HG03175 (cell line): Measurements from ENCODE around the gene DBH.

ENCODE experiments used
- ATAC-seq: cut with Tn5 transposase; IDR thresholded peaks from one replicate; pipeline ENCODE4 v1.9.1; 2021; ENCODE audit warnings: mild to moderate bottlenecking, moderate library complexity; ENCODE audit not compliant: unreplicated experiment

Gene DBH

DNA sequence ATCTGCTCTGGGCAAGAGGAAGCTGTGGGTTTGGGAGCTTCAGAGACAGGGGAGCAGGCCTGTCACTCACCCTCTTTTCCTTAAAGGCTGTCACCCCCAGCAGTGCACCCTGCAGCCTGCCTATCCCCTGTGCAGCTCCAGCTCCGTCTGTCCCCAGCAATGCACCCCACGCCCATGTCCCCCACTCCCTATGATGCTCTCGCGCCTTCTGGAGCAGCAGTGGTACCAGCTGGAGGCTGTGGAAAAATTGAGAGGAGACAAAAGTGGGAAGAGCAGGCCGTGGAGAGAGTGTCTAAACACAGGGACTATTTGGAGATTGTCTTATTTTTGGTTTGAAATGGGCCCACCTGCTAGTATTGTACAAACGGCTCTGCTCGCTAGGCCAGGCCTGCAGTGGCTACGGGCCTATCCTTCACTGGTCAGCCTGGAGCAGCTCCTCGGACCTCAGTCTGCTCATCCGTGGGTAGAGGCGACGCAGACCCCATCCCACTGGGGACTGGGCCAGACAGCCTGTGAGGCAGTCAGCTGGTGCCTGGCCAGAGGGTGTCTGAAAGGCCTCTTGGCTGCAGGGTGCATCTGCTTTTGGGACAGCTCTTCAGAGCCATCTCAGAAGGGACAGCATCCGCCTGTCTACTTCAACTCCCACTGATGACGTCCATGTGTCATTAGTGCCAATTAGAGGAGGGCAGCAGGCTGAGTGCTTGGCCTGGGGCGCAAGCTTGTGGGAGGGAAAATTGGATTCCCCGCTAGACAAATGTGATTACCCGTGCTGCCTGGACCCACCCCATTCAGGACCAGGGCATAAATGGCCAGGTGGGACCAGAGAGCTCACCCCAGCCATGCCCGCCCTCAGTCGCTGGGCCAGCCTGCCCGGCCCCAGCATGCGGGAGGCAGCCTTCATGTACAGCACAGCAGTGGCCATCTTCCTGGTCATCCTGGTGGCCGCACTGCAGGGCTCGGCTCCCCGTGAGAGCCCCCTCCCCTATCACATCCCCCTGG is at the start of gene DBH:
DBH (plus strand) TSS at position 831 of the 999 bp plus-strand sequence; CDS start at position 840, 9 bp downstream.
- ATAC-seq: no peak

GRCh38 chr9:133587051-133587450 is 49.1 kb upstream of the DBH start:
- ATAC-seq: no peak

DNA sequence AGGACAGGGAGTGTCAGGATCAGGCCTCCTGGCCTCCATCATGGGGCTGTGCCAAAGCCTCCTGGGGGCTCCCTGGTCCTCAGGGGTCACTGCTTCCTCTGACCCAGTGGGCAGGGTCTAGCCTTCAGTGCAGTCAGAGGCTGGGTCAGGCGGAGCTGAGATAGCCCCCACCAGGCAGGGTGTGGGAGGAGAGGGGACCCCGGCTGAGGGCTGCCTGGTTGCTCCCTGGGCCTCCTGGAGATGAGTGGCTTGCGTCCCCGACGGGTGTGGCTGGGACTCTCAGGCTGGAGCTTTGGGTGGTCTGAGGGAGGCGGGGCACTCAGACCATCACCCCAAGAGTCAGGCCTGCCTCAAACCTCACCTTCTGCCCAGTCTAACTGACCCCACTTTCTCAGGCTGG is 48.7 kb upstream of the DBH start:
- no peak for ATAC-seq

- no peak for ATAC-seq
These were observed 46.5 kb upstream of the DBH start for GRCh38 chr9:133589454-133590227.

GRCh38 chr9:133590231-133590855 is 45.8 kb upstream of the DBH start:
- no peak for ATAC-seq

DNA sequence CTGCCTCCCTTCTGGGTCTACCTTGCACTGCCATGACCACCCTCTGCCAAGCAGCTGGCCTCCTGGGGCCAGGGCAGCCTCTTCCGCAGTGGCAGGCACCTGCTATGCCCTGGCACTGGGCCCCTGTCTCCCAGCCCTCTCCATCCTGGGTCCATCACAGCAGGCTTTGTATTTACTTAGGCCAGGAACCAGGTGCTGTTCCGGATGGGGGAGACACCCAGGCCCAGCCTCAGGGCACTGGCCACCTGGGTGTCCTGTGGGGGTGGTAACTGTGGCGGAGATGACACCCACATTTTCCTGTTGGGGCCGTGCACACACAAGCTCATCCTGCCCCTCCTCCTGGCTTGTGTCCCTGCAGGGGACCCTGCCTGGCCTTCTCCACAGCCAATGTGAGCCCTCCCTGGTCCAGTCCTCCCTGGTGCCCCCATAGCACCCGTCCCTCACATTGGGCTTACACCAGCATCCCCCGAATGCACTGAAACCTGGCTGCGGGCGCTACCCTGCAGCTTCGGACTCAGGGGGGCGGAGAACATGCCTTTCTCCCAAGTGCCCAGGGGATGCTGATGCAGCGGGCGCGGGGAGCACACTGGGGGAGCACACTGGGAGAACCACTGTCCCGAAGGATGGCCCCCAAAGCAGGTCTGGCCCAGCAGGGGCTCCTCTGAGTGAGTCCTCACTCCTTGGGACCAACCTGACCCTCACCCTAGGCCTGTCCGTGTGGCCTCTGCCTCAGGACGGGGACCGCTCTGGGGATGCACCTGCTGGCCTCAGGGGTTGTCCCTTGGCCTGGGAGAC is 44.9 kb upstream of the DBH start:
- ATAC-seq: no peak

DNA sequence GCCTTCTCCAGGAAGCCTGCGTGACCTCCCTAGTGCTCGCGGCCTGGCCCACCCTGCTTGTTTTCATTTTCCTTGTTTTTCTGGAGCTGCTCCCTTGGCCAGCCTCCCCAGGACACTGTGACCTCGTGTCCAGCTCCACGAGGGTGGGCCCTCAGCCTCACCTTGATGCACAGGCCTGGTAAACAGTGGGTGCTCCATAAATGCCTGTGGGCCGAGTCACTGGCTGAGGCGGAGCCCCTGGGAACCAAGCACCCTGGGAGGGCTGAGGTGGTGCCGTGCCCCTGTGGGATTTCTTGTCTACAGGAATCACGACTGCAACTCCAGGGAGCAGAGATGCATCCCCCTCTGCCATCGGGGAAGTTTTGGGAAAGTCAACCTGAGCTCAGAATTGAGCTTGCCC is 44.2 kb upstream of the DBH start:
- no peak for ATAC-seq

DNA sequence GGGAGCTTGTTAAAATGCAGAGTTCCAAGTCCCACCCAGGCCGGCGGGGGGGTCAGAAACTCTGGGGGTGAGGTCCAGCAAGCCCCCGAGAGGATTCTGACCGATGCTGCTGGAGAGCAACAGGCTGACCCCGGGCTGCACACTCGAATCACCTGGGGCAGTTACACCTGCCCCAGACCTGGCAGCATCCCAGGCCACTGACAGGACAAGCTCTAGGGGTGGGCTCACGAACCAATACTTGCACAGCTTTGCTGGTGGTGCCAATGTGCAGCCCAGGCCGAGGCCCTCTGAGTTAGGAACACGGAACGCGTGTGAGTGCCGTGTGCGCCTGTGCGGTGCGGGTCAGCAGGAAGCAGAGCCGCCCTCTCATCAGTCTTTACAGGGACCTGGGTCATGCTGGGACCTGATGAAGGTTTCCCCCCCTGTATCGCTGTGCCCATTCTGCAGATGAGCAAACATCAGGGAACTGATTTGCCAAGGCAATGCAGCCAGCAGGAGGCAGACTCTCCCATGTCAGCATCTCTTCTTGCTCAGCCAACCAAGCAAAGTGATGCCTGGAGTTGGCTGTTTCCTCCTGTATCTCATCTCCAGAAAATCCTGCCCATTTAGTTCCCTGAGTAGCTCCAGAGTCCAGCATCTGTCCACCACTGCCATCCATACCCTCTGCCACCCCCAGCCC is 43.3 kb upstream of the DBH start:
- ATAC-seq: no peak

- ATAC-seq: no peak
These were observed 42.4 kb upstream of the DBH start for GRCh38 chr9:133593587-133594253.

- no peak for ATAC-seq
These were observed 41.9 kb upstream of the DBH start for GRCh38 chr9:133594310-133594709.

- ATAC-seq: no peak
These were observed 40.3 kb upstream of the DBH start for GRCh38 chr9:133595910-133596309.

DNA sequence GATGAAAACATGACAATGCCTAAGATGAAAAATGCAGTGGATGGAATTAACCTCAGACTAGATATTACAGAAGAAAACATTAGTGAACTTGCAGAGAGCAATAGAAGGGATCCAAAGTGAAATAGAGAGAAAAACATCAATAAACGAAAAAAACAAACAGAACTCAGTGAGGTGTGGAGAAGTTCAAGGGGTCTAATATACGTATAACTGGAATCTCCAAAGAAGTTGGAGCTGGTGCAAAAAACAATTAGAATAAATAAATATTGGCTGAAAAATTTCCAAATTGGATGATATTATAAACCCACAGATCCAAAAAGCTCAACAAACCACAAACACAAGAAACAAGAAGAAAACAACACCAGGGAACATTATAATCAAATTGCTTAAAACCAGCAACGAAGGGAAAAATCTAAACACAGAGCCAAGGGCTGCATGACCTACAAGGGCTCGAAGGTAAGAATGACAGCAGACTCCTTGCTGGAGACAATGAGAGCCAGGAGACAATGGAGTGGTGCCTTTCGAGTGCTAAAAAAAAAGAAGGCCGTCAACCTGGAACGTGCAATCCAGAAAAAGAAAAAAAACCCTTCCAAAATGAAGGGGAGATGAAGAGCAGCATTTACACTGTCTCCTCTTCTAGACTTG is 38.7 kb upstream of the DBH start:
- no peak for ATAC-seq

DNA sequence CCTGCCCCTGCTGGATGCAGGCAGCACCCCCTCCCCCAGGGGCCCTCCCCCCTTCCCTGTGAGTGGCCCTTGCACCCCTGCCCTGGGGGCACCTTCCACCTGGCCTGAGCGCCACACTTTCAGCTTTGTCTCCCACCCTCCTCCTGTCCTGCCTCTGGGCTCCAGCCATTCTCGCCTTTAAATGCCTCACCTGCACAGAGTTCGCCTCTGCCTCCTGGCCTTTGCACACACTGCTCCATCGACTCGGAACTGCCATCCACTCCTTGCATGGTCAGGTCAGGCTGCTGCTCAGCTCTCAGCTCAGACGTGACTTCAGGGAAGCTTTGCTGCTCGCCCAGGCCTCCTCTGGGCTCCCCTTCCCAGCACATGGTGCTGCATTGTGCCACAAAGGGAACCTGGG is 37.2 kb upstream of the DBH start:
- ATAC-seq: no peak

GRCh38 chr9:133599470-133600173 is 36.5 kb upstream of the DBH start:
- ATAC-seq: no peak

DNA sequence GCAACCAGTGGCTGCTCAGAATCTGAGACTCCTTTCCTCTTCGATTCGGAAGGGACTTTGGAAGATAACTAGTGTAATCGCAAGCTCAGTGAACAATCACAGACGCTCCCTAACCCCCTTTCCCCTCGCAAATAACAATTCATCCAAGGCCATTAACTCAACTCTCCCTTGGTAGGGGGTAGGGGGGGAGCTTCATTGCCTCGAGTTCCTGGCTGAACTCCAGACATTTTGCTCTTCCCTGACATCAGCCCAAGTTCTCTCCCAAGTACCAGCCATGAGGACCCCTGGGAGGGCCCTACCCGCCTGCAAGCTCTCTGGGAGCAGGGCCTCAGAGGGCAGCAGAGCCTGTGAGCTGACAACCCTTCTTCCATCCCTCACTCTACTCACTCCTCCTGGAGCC is 35.4 kb upstream of the DBH start:
- ATAC-seq: no peak

- no peak for ATAC-seq
These were observed 34.4 kb upstream of the DBH start for GRCh38 chr9:133601746-133602145.

DNA sequence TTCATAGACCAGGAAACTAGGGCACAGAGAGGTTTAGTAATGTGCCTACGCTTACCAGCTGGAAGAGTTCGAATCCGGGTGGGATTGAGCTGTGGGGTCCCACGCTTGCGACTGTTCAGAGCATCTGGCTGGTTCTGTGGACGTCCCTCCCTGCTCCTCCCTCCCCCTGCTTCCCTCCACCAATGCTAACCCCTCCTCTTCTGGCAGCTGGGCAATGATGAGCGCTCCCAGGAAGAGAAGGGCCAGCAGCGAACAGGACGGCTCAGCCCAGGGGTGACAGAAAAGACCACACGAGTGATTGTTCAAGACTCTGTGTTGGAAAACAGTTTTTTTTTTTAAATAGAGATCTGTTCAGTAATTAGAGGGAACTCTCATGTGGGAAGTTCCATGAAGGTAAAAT is 33.9 kb upstream of the DBH start:
- ATAC-seq: no peak

DNA sequence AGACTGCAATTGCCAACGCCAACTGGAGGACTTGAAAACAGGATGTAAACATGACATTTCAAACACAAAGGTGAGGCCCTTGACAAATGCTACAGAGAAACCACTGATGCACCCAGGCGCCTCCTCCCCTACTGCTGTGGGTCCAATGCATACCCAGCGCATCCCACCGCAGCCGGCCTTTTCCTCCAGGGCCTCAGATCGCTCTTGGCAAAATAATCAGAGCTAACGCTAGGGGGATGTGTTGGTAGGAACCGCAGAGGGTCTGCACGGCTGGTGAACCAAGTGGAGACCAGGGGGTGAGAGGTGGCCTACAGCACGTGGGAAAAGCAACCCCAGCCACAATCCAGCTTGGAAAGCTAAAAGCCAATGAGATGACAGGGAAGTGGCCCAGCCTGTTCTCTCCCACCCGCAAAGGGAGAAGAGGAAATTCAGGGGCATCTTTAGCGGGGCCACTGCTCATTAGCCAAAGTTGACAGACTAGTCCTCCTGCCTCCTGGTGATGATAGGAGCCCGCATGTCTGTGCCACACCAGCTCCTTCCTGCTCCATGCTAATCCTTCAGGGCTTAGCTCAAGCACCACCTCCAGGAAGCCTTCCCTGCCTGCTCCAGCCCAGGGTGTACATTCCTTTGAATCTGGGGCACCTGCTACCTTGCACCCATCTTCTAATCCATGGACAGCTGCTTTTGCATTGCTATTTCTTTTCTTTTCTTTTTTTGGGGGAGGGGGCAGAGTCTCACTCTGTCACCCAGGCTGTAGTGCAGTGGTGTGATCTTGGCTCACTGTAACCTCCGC is 32.8 kb upstream of the DBH start:
- ATAC-seq: no peak
